ENCODE results near the gene LMAN1L.

The LMAN1L gene

GRCh38 chr15:74802290-74802689 lies 10.3 kb upstream of the LMAN1L start:
- no peaks in the 10 kb centered on the region for H3K27me3 ChIP-seq (ENCODE audit: insufficient read depth, insufficient read length)
- peaks cover 18% of the 10 kb centered on the region for H3K4me1 ChIP-seq (ENCODE audit: insufficient read depth, insufficient read length)
- peaks cover 75% of the 10 kb centered on the region for H3K36me3 ChIP-seq (ENCODE audit: insufficient read depth, insufficient read length, low read length)
- DNase-seq (ENCODE audit: low read depth, low spot score) = no peak
- TF ChIP-seq SUZ12 (IDR thresholded peaks at IDR 0.05; ENCODE audit: extremely low read depth, insufficient read depth, insufficient read length) (no peak), ZNF274 (IDR thresholded peaks at IDR 0.05; ENCODE audit: low read depth, low read length) (no peak), YY1 (IDR thresholded peaks at IDR 0.05; ENCODE audit: insufficient read depth, insufficient read length) (no peak)
- H3K9ac ChIP-seq (ENCODE audit: insufficient read length, low read depth) = no peak overlapping the region
- no peak overlapping the region for H3K4me3 ChIP-seq (ENCODE audit: insufficient read length, low read depth)
- H3K9me3 ChIP-seq (ENCODE audit: insufficient read depth, low read length) = no peaks in the 10 kb centered on the region

DNA sequence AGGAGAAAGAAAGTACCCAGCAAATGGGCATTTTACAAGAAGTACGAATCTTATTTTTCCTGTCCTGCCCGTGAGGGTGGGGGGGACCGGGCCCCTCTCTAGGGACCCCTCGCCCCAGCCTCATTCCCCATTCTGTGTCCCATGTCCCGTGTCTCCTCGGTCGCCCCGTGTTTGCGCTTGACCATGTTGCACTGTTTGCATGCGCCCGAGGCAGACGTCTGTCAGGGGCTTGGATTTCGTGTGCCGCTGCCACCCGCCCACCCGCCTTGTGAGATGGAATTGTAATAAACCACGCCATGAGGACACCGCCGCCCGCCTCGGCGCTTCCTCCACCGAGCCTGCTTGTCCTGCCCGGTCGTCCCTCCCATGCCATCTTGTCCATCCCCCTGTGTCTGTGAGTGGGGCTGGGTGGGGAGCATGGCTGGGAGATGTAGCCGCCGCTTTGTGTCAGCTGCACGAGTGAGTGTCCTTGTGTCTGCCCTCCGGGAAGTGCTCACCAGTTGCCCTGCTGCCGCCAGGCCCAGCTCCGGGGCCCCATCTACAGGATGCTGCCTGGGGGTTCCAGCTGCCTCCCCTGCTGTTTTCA lies 9.7 kb upstream of the LMAN1L start:
- Histone ChIP-seq H3K4me1 (ENCODE audit: insufficient read depth, insufficient read length) (peaks cover 18% of the 10 kb centered on the region), H3K9me3 (ENCODE audit: insufficient read depth, low read length) (no peaks in the 10 kb centered on the region), H3K4me3 (ENCODE audit: insufficient read length, low read depth) (no peak overlapping the region), H3K36me3 (ENCODE audit: insufficient read depth, insufficient read length, low read length) (peaks cover 70% of the 10 kb centered on the region), H3K27me3 (ENCODE audit: insufficient read depth, insufficient read length) (no peaks in the 10 kb centered on the region), H3K9ac (ENCODE audit: insufficient read length, low read depth) (no peak overlapping the region)
- no peak for DNase-seq (ENCODE audit: low read depth, low spot score)
- TF ChIP-seq SUZ12 (IDR thresholded peaks at IDR 0.05; ENCODE audit: extremely low read depth, insufficient read depth, insufficient read length) = no peak
- TF ChIP-seq YY1 (IDR thresholded peaks at IDR 0.05; ENCODE audit: insufficient read depth, insufficient read length) = no peak
- no peak for TF ChIP-seq ZNF274 (IDR thresholded peaks at IDR 0.05; ENCODE audit: low read depth, low read length)

GRCh38 chr15:74804935-74805334 lies 7.7 kb upstream of the LMAN1L start:
- H3K27me3 ChIP-seq (ENCODE audit: insufficient read depth, insufficient read length) = no peaks in the 10 kb centered on the region
- H3K9me3 ChIP-seq (ENCODE audit: insufficient read depth, low read length) = no peaks in the 10 kb centered on the region
- no peak overlapping the region for H3K9ac ChIP-seq (ENCODE audit: insufficient read length, low read depth)
- no peak for DNase-seq (ENCODE audit: low read depth, low spot score)
- no peak overlapping the region for H3K4me3 ChIP-seq (ENCODE audit: insufficient read length, low read depth)
- peaks cover 50% of the 10 kb centered on the region for H3K36me3 ChIP-seq (ENCODE audit: insufficient read depth, insufficient read length, low read length)
- TF ChIP-seq ZNF274 (IDR thresholded peaks at IDR 0.05; ENCODE audit: low read depth, low read length) (no peak), SUZ12 (IDR thresholded peaks at IDR 0.05; ENCODE audit: extremely low read depth, insufficient read depth, insufficient read length) (no peak), YY1 (IDR thresholded peaks at IDR 0.05; ENCODE audit: insufficient read depth, insufficient read length) (no peak)
- peaks cover 23% of the 10 kb centered on the region for H3K4me1 ChIP-seq (ENCODE audit: insufficient read depth, insufficient read length)

- peaks cover 15% of the 10 kb centered on the region for H3K4me1 ChIP-seq (ENCODE audit: insufficient read depth, insufficient read length)
- H3K9ac ChIP-seq (ENCODE audit: insufficient read length, low read depth) = no peak overlapping the region
- no peak for TF ChIP-seq ZNF274 (IDR thresholded peaks at IDR 0.05; ENCODE audit: low read depth, low read length)
- TF ChIP-seq YY1 (IDR thresholded peaks at IDR 0.05; ENCODE audit: insufficient read depth, insufficient read length) = no peak
- TF ChIP-seq SUZ12 (IDR thresholded peaks at IDR 0.05; ENCODE audit: extremely low read depth, insufficient read depth, insufficient read length) = no peak
- no peak for DNase-seq (ENCODE audit: low read depth, low spot score)
- no peak overlapping the region for H3K4me3 ChIP-seq (ENCODE audit: insufficient read length, low read depth)
- H3K9me3 ChIP-seq (ENCODE audit: insufficient read depth, low read length) = no peaks in the 10 kb centered on the region
- H3K27me3 ChIP-seq (ENCODE audit: insufficient read depth, insufficient read length) = no peaks in the 10 kb centered on the region
- peaks cover 27% of the 10 kb centered on the region for H3K36me3 ChIP-seq (ENCODE audit: insufficient read depth, insufficient read length, low read length)
These were observed 5.4 kb upstream of the LMAN1L start for GRCh38 chr15:74807282-74807681.

DNA sequence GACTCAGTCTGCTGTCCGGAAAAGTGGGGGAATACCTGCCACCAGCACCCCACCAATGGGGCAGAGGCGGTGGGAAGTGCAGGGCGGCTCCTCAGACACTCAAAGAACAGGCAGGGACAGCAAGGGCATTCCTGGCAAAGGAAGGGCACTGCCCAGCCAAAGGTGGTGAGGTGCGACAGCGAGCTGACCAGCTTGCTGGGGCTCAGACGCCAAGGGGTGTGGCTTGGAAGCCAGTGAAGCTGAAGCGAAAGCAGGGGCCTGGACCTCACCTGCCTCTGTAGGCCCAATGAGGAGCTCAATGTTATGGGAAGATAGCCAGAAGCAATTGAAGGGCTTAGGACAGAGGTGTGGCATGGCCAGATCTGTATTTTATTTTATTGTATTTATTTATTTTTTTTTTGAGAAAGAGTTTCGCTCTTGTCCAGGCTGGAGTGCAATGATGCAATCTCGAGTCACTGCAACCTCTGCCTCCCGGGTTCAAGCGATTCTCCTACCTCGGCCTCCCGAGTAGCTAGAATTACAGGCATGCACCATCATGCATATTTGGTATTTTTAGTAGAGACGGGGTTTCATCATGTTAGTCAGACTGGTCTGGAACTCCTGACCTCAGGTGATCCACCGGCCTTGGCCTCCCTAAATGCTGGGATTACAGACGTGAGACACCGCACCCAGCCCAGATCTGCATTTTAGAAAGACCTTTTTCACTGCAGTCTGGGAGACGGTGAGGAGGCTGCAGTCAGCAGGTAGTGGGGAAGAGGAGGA lies 4.4 kb upstream of the LMAN1L start:
- H3K4me3 ChIP-seq (ENCODE audit: insufficient read length, low read depth) = no peak overlapping the region
- peak overlapping the region; percentile 4 for H3K9ac ChIP-seq (ENCODE audit: insufficient read length, low read depth)
- H3K9me3 ChIP-seq (ENCODE audit: insufficient read depth, low read length) = no peaks in the 10 kb centered on the region
- H3K27me3 ChIP-seq (ENCODE audit: insufficient read depth, insufficient read length) = no peaks in the 10 kb centered on the region
- DNase-seq (ENCODE audit: low read depth, low spot score) = no peak
- TF ChIP-seq ZNF274 (IDR thresholded peaks at IDR 0.05; ENCODE audit: low read depth, low read length) (no peak), SUZ12 (IDR thresholded peaks at IDR 0.05; ENCODE audit: extremely low read depth, insufficient read depth, insufficient read length) (no peak), YY1 (IDR thresholded peaks at IDR 0.05; ENCODE audit: insufficient read depth, insufficient read length) (no peak)
- peaks cover 18% of the 10 kb centered on the region for H3K36me3 ChIP-seq (ENCODE audit: insufficient read depth, insufficient read length, low read length)
- peaks cover 20% of the 10 kb centered on the region for H3K4me1 ChIP-seq (ENCODE audit: insufficient read depth, insufficient read length)

DNA sequence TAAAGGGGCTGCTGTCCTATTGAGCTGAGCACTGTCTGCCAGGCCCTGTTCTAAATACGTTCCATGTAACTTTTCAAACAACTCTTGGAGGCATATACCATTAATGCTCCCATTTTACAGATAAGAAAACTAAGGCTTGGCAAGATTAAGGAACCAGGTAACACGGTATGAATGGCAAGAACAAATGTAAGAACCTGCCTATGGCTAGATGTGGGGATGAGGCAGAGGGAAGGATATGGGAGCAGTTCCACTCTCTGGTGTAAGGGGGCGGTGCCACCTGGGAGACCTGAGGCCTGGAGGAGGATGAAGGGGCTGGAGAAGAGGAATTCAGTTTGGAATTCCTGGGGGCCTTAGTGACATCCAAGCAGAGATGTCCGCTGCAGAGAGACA lies 3.8 kb upstream of the LMAN1L start:
- Histone ChIP-seq H3K36me3 (ENCODE audit: insufficient read depth, insufficient read length, low read length) (peaks cover 12% of the 10 kb centered on the region), H3K9me3 (ENCODE audit: insufficient read depth, low read length) (no peaks in the 10 kb centered on the region), H3K9ac (ENCODE audit: insufficient read length, low read depth) (no peak overlapping the region), H3K4me1 (ENCODE audit: insufficient read depth, insufficient read length) (peaks cover 19% of the 10 kb centered on the region), H3K4me3 (ENCODE audit: insufficient read length, low read depth) (no peak overlapping the region), H3K27me3 (ENCODE audit: insufficient read depth, insufficient read length) (no peaks in the 10 kb centered on the region)
- TF ChIP-seq SUZ12 (IDR thresholded peaks at IDR 0.05; ENCODE audit: extremely low read depth, insufficient read depth, insufficient read length) = no peak
- TF ChIP-seq YY1 (IDR thresholded peaks at IDR 0.05; ENCODE audit: insufficient read depth, insufficient read length) = no peak
- TF ChIP-seq ZNF274 (IDR thresholded peaks at IDR 0.05; ENCODE audit: low read depth, low read length) = no peak
- DNase-seq (ENCODE audit: low read depth, low spot score) = no peak

GRCh38 chr15:74809242-74809641 lies 3.4 kb upstream of the LMAN1L start:
- H3K9ac ChIP-seq (ENCODE audit: insufficient read length, low read depth) = no peak overlapping the region
- no peaks in the 10 kb centered on the region for H3K27me3 ChIP-seq (ENCODE audit: insufficient read depth, insufficient read length)
- H3K36me3 ChIP-seq (ENCODE audit: insufficient read depth, insufficient read length, low read length) = peaks cover 8% of the 10 kb centered on the region
- H3K4me3 ChIP-seq (ENCODE audit: insufficient read length, low read depth) = no peak overlapping the region
- DNase-seq (ENCODE audit: low read depth, low spot score) = no peak
- H3K4me1 ChIP-seq (ENCODE audit: insufficient read depth, insufficient read length) = peaks cover 19% of the 10 kb centered on the region
- H3K9me3 ChIP-seq (ENCODE audit: insufficient read depth, low read length) = no peaks in the 10 kb centered on the region
- TF ChIP-seq ZNF274 (IDR thresholded peaks at IDR 0.05; ENCODE audit: low read depth, low read length) = no peak
- TF ChIP-seq YY1 (IDR thresholded peaks at IDR 0.05; ENCODE audit: insufficient read depth, insufficient read length) = no peak
- TF ChIP-seq SUZ12 (IDR thresholded peaks at IDR 0.05; ENCODE audit: extremely low read depth, insufficient read depth, insufficient read length) = no peak

All from NT2/D1 (cell line).